ENCODE results near the gene AHRR.

DNA sequence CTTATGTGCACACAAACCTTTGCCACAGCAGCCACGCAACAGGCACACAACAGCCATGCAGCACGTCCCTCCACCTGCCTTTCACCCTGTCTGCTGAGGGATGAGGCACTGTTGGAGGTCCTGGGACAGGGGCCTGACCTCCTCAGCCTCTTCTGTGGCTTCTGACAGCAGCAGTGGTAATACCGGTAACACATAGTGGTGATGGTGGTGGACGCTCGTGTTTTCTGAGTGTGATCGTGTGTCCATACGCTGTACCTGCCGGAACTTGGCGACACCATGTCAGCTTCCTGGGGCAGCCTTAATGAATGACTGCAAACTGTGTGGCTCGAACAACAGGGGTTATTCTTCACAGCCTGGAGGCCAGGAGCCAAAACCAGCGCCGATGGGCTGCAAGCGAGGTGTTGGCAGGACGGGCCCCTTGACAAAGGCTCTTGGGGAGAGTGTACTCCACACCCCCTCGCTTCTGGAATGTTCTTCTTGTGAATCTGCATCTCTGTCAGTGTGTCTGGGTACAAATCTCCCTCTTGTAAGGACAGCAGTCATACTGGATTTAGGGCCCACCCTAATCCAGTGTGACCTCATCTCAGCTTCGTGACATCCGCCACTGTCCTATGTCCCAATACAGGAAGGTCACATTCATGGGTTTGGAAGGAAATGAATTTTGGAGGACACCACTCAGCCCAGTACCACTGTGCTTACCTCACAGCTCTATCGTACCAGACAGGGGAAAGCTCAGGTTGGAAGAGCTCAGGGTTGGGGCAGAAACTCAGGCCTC lies 66.2 kb downstream of the AHRR start:
- TF ChIP-seq, protein P1, sequence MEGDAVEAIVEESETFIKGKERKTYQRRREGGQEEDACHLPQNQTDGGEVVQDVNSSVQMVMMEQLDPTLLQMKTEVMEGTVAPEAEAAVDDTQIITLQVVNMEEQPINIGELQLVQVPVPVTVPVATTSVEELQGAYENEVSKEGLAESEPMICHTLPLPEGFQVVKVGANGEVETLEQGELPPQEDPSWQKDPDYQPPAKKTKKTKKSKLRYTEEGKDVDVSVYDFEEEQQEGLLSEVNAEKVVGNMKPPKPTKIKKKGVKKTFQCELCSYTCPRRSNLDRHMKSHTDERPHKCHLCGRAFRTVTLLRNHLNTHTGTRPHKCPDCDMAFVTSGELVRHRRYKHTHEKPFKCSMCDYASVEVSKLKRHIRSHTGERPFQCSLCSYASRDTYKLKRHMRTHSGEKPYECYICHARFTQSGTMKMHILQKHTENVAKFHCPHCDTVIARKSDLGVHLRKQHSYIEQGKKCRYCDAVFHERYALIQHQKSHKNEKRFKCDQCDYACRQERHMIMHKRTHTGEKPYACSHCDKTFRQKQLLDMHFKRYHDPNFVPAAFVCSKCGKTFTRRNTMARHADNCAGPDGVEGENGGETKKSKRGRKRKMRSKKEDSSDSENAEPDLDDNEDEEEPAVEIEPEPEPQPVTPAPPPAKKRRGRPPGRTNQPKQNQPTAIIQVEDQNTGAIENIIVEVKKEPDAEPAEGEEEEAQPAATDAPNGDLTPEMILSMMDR (conservative IDR thresholded peaks at IDR 0.05 in 1 of 2, IDR thresholded peaks at IDR 0.05 in 1 of 2; ENCODE audit: low read depth in 1 of 2, low read length in 2 of 2): no peak
- no peak for TF ChIP-seq EZH2 (IDR thresholded peaks at IDR 0.05; ENCODE audit: low read length, missing control alignments)

Data from fibroblast of lung (primary cell).